HepG2 (cell line): ENCODE results near the gene CYP20A1. TPM values are rescaled to one million over a fixed set of nuclear protein-coding genes. Genes with fewer than 3 reads are reported as not detected.

ENCODE experiments used
- EHMT2 ChIP-seq: fragments of 200-600 bp; sonication (generic); IDR thresholded peaks from 2 replicates; pipeline ENCODE4 v1.7.0; 2017; ENCODE audit warnings: antibody characterized with exemption, low read depth, low read length, borderline replicate concordance
- GATAD2A ChIP-seq: IDR thresholded peaks from 2 replicates; pipeline ENCODE4 v1.6.1; 2016
- JDP2 ChIP-seq: sonication (generic); formaldehyde crosslinking; IDR thresholded peaks from 2 replicates; pipeline ENCODE4 v1.8.1; 2022; ENCODE audit warnings: missing genetic modification reagents, borderline replicate concordance
- NCOR1 ChIP-seq: fragments of 200-600 bp; sonication (generic); IDR thresholded peaks from 2 replicates; pipeline ENCODE4 v1.7.0; 2017; ENCODE audit warnings: antibody characterized with exemption, low read length, borderline replicate concordance
- PAX8 ChIP-seq: sonication (generic); formaldehyde crosslinking; IDR thresholded peaks from 2 replicates; pipeline ENCODE4 v1.8.0; 2022; ENCODE audit warnings: mild to moderate bottlenecking, missing genetic modification reagents, borderline replicate concordance
- SIN3B ChIP-seq: fragments of 150-350 bp; IDR thresholded peaks from 2 replicates; pipeline ENCODE4 v1.6.1; 2014; ENCODE audit warnings: low read length
- YEATS2 ChIP-seq: sonication (generic); formaldehyde crosslinking; IDR thresholded peaks from 2 replicates; pipeline ENCODE4 v1.4.0; 2020; ENCODE audit warnings: missing genetic modification reagents, borderline replicate concordance
- ZNF501 ChIP-seq: sonication (generic); formaldehyde crosslinking; IDR thresholded peaks from 2 replicates; pipeline ENCODE4 v1.5.1; 2020; ENCODE audit warnings: mild to moderate bottlenecking, moderate library complexity, missing genetic modification reagents
- ZNF792 ChIP-seq: IDR thresholded peaks from 2 replicates; pipeline ENCODE4 v1.6.1; 2016
- polyA plus RNA-seq, 8 experiments: library from polyadenylated mRNA; depleted of rRNA in 3 of 8; stranded (reverse) in 7 of 8; unstranded in 1 of 8; fragments of >200 nt; fragmentation: Illumina TruSeq in 4 of 8; extraction: Trizol in 4 of 8; gene quantifications; 2 replicates each; pipeline versions ENCODE4 v1.2.1 to v1.2.3, GENCODE V29; 2011 to 2016; ENCODE audit warnings: low read depth in 4 of 8, missing spikeins in 1 of 8, mixed read lengths in 1 of 8; ENCODE audit not compliant: insufficient read depth in 1 of 8
- total RNA-seq, 5 experiments: library from RNA; depleted of rRNA; stranded (reverse); fragments of >200 nt; fragmentation: Illumina TruSeq; extraction: Trizol; gene quantifications; 2 replicates each; pipeline ENCODE4 v1.2.3, GENCODE V29; 2016; ENCODE audit warnings: low read depth in 1 of 5
- TF ChIP-seq, protein P1 (sequence below): sonication (generic); formaldehyde crosslinking; IDR thresholded peaks from 2 replicates; pipeline ENCODE4 v1.4.0; 2020; ENCODE audit warnings: missing genetic modification reagents, borderline replicate concordance
- TF ChIP-seq, protein P2 (sequence below): sonication (generic); IDR thresholded peaks from 2 replicates; pipeline ENCODE4 v1.6.1; 2016; ENCODE audit warnings: low read depth, borderline replicate concordance
- TF ChIP-seq, protein P3 (sequence below): sonication (generic); formaldehyde crosslinking; IDR thresholded peaks from 2 replicates; pipeline ENCODE4 v1.4.0; 2020; ENCODE audit warnings: missing genetic modification reagents
- TF ChIP-seq, protein P4 (sequence below): sonication (generic); formaldehyde crosslinking; IDR thresholded peaks from 2 replicates; pipeline ENCODE4 v1.5.0; 2020; ENCODE audit warnings: missing genetic modification reagents
- TF ChIP-seq, protein P5 (sequence below), 2 experiments: IDR thresholded peaks; 2 replicates each; pipeline ENCODE4 v1.6.1; 2011 to 2012; ENCODE audit warnings: low read length in 2 of 2, borderline replicate concordance in 1 of 2, low read depth in 1 of 2, mild to moderate bottlenecking in 1 of 2, moderate library complexity in 1 of 2

Gene CYP20A1
- total and polyA plus RNA-seq, 2 of the 13 experiments (the other 11 are each of a cell fraction or from before 2014, with no cell fraction given), result 9.6 to 35.3 TPM

DNA sequence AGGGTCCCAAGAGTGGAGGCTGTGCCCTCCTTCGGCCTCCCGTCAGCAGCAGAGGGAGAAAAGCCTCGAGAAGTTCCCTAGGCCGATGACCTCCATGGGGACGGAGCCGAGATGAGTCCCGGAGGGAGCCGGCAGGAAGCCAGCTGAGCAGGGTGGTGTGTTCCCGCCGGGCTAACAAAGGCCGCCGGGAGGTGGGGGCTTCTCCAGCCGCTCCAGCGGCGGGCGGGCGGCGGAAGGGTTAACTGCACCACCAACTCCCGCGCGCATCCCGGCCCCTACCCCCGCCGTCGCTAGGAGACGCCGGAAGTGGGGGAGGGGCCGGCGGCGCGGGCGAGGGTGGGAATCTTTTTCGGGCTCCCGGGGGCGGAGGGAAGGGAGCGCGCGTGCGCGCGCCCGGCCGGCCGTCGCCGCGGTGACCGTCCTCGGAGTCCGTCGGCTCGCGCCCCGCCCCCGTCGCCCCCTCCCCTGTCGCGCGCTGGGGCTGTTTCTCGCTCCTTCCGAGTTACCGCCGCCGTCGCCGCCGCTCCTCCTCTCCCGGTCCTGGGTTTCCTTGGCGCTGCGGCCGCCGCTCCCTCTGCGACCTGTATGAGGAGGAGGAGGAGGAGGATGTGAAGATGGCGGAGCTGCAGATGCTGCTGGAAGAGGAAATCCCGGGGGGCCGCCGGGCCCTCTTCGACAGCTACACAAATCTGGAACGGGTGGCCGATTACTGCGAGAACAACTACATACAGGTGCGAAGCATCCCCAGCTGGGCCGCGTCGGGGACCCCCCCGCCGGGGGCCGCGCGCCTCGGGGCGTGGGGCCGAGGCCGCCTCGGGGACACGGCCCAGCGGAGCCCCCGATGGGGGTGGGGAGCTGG, 89.3 kb downstream of the CYP20A1 start, which contains the start of gene ABI2 (continued):
- TF ChIP-seq, protein P1, sequence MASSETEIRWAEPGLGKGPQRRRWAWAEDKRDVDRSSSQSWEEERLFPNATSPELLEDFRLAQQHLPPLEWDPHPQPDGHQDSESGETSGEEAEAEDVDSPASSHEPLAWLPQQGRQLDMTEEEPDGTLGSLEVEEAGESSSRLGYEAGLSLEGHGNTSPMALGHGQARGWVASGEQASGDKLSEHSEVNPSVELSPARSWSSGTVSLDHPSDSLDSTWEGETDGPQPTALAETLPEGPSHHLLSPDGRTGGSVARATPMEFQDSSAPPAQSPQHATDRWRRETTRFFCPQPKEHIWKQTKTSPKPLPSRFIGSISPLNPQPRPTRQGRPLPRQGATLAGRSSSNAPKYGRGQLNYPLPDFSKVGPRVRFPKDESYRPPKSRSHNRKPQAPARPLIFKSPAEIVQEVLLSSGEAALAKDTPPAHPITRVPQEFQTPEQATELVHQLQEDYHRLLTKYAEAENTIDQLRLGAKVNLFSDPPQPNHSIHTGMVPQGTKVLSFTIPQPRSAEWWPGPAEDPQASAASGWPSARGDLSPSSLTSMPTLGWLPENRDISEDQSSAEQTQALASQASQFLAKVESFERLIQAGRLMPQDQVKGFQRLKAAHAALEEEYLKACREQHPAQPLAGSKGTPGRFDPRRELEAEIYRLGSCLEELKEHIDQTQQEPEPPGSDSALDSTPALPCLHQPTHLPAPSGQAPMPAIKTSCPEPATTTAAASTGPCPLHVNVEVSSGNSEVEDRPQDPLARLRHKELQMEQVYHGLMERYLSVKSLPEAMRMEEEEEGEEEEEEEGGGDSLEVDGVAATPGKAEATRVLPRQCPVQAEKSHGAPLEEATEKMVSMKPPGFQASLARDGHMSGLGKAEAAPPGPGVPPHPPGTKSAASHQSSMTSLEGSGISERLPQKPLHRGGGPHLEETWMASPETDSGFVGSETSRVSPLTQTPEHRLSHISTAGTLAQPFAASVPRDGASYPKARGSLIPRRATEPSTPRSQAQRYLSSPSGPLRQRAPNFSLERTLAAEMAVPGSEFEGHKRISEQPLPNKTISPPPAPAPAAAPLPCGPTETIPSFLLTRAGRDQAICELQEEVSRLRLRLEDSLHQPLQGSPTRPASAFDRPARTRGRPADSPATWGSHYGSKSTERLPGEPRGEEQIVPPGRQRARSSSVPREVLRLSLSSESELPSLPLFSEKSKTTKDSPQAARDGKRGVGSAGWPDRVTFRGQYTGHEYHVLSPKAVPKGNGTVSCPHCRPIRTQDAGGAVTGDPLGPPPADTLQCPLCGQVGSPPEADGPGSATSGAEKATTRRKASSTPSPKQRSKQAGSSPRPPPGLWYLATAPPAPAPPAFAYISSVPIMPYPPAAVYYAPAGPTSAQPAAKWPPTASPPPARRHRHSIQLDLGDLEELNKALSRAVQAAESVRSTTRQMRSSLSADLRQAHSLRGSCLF (CRISPR knock-in tag), result no peak
- TF ChIP-seq PAX8 (CRISPR knock-in tag) (no peak), EHMT2 (no peak), ZNF792 (CRISPR knock-in tag) (peak; percentile 67), GATAD2A (CRISPR knock-in tag) (peak; percentile 74), NCOR1 (peak; percentile 42; the same call in 1 of the 2 replicates), ZNF501 (CRISPR knock-in tag) (peak; percentile 92), SIN3B (peak; percentile 20; the same call in 1 of the 2 replicates), YEATS2 (peak; percentile 73), JDP2 (CRISPR knock-in tag) (peak; percentile 63; the same call in 1 of the 2 replicates)
- TF ChIP-seq, protein P2, sequence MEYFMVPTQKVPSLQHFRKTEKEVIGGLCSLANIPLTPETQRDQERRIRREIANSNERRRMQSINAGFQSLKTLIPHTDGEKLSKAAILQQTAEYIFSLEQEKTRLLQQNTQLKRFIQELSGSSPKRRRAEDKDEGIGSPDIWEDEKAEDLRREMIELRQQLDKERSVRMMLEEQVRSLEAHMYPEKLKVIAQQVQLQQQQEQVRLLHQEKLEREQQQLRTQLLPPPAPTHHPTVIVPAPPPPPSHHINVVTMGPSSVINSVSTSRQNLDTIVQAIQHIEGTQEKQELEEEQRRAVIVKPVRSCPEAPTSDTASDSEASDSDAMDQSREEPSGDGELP, result peak; percentile 79; the same call in 1 of the 2 replicates
- TF ChIP-seq, protein P3, sequence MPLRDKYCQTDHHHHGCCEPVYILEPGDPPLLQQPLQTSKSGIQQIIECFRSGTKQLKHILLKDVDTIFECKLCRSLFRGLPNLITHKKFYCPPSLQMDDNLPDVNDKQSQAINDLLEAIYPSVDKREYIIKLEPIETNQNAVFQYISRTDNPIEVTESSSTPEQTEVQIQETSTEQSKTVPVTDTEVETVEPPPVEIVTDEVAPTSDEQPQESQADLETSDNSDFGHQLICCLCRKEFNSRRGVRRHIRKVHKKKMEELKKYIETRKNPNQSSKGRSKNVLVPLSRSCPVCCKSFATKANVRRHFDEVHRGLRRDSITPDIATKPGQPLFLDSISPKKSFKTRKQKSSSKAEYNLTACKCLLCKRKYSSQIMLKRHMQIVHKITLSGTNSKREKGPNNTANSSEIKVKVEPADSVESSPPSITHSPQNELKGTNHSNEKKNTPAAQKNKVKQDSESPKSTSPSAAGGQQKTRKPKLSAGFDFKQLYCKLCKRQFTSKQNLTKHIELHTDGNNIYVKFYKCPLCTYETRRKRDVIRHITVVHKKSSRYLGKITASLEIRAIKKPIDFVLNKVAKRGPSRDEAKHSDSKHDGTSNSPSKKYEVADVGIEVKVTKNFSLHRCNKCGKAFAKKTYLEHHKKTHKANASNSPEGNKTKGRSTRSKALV (CRISPR knock-in tag), result no peak
- TF ChIP-seq, protein P4, sequence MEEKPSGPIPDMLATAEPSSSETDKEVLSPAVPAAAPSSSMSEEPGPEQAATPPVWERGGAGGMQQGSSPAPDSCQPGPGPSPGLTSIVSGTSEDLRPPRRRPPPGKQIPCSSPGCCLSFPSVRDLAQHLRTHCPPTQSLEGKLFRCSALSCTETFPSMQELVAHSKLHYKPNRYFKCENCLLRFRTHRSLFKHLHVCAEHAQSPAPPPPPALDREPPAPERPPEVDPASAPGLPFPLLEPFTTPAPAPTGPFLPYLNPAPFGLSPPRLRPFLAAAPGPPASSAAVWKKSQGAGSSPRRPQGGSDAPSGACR (CRISPR knock-in tag), result peak; percentile 91
- TF ChIP-seq, protein P5, sequence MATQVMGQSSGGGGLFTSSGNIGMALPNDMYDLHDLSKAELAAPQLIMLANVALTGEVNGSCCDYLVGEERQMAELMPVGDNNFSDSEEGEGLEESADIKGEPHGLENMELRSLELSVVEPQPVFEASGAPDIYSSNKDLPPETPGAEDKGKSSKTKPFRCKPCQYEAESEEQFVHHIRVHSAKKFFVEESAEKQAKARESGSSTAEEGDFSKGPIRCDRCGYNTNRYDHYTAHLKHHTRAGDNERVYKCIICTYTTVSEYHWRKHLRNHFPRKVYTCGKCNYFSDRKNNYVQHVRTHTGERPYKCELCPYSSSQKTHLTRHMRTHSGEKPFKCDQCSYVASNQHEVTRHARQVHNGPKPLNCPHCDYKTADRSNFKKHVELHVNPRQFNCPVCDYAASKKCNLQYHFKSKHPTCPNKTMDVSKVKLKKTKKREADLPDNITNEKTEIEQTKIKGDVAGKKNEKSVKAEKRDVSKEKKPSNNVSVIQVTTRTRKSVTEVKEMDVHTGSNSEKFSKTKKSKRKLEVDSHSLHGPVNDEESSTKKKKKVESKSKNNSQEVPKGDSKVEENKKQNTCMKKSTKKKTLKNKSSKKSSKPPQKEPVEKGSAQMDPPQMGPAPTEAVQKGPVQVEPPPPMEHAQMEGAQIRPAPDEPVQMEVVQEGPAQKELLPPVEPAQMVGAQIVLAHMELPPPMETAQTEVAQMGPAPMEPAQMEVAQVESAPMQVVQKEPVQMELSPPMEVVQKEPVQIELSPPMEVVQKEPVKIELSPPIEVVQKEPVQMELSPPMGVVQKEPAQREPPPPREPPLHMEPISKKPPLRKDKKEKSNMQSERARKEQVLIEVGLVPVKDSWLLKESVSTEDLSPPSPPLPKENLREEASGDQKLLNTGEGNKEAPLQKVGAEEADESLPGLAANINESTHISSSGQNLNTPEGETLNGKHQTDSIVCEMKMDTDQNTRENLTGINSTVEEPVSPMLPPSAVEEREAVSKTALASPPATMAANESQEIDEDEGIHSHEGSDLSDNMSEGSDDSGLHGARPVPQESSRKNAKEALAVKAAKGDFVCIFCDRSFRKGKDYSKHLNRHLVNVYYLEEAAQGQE (IDR thresholded peaks at IDR 0.05; ENCODE audit: borderline replicate concordance in 1 of 2, low read depth in 1 of 2, low read length in 2 of 2), result peak in 1 of 2 experiments; percentile 67; a peak in 1 of 4 replicates
